Suprapubic skin (tissue), 4 donors: ENCODE data around the gene MRO. TPM values are rescaled to one million over a fixed set of nuclear protein-coding genes. Genes with fewer than 3 reads are reported as not detected.
A peak's percentile ranks its signal among the peaks of the same experiment; 100 is the strongest.

Experiments
- DNase-seq, 2 donors: peaks; one replicate each; pipeline ENCODE4 v3.0.0-alpha.2; 2019; ENCODE audit warnings: low spot score in 2 of 2
- H3K27ac ChIP-seq: fragments of 200-600 bp; sonication (generic); one replicate; pipeline ENCODE4 v1.5.1; 2019
- H3K27me3 ChIP-seq: fragments of 200-600 bp; sonication (generic); one replicate; pipeline ENCODE4 v1.5.1; 2019
- H3K36me3 ChIP-seq: fragments of 200-600 bp; sonication (generic); one replicate; pipeline ENCODE4 v1.5.1; 2019
- H3K4me1 ChIP-seq: fragments of 200-600 bp; sonication (generic); one replicate; pipeline ENCODE4 v1.5.1; 2019
- H3K4me3 ChIP-seq: fragments of 200-600 bp; sonication (generic); one replicate; pipeline ENCODE4 v1.5.1; 2019; ENCODE audit warnings: mild to moderate bottlenecking
- H3K9me3 ChIP-seq: fragments of 200-600 bp; sonication (generic); one replicate; pipeline ENCODE4 v1.5.1; 2019
- EP300 ChIP-seq: sonication (generic); formaldehyde crosslinking; IDR thresholded peaks from one replicate; pipeline ENCODE4 v1.6.1; 2017; ENCODE audit warnings: antibody characterized with exemption
- POLR2A ChIP-seq, 2 donors: fragments of 450-650 bp; IDR thresholded peaks; one replicate each; pipeline ENCODE4 v1.6.1; 2017; ENCODE audit warnings: antibody characterized with exemption in 2 of 2, mild to moderate bottlenecking in 2 of 2, moderate library complexity in 2 of 2
- POLR2AphosphoS5 ChIP-seq, 3 donors: sonication (generic); formaldehyde crosslinking; IDR thresholded peaks; one replicate each; pipeline ENCODE4 v1.6.1; 2017; ENCODE audit warnings: antibody characterized with exemption in 3 of 3
- WGBS: methylation state at CpG from one replicate; pipeline ENCODE4 v1.1.5; 2018; 5-methylcytosine and 5-hydroxymethylcytosine counted together
- total RNA-seq, 4 donors: library from RNA; depleted of rRNA; stranded (reverse); fragments of >200 nt; gene quantifications; one replicate each; pipeline ENCODE4 v1.1.0, GENCODE V29; 2016
- TF ChIP-seq, protein P1 (sequence below), 2 donors: fragments of 200-600 bp in 1 of 2; fragments of 450-650 bp in 1 of 2; sonication (generic) in 1 of 2; IDR thresholded peaks; one replicate each; pipeline ENCODE4 v1.5.1; 2016 to 2019; ENCODE audit warnings: antibody characterized with exemption in 2 of 2, mild to moderate bottlenecking in 1 of 2, moderate library complexity in 1 of 2

MRO gene
- total RNA-seq, 4 donors from 2014 or later, result 0.26 to 0.59 TPM; not detected in 2

DNA sequence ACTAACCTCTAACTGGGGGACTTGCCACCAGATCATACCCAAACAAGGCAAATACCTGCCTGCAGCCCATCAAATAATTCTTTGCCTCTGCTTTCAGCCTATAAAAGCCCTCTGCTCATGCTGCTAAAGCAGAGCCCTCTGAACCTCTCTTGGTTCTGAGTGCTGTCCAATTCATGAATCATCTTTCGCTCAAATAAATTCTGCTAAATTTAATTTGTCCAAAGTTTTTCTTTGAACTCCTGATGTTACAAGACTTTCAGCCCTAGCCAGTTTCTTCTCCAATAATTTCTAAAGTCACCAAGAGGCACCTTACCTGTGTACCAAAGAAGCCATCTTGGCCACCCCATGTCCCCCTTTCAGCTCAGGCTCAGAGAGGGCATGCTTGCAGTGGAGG, 72.0 kb downstream of the MRO start:
- Histone ChIP-seq H3K9me3 (no peaks in the 10 kb centered on the region), H3K4me3 (no peak overlapping the region), H3K36me3 (no peaks in the 10 kb centered on the region), H3K27me3 (peaks cover 7% of the 10 kb centered on the region), H3K4me1 (no peaks in the 10 kb centered on the region), H3K27ac (no peak overlapping the region)
- WGBS, result 45% methylated on average over 1 of the region's 1 CpG
- no peak for DNase-seq
- TF ChIP-seq EP300 (no peak), POLR2A (IDR thresholded peaks at IDR 0.05) (no peak), POLR2AphosphoS5 (IDR thresholded peaks at IDR 0.05) (no peak)
- TF ChIP-seq, protein P1, sequence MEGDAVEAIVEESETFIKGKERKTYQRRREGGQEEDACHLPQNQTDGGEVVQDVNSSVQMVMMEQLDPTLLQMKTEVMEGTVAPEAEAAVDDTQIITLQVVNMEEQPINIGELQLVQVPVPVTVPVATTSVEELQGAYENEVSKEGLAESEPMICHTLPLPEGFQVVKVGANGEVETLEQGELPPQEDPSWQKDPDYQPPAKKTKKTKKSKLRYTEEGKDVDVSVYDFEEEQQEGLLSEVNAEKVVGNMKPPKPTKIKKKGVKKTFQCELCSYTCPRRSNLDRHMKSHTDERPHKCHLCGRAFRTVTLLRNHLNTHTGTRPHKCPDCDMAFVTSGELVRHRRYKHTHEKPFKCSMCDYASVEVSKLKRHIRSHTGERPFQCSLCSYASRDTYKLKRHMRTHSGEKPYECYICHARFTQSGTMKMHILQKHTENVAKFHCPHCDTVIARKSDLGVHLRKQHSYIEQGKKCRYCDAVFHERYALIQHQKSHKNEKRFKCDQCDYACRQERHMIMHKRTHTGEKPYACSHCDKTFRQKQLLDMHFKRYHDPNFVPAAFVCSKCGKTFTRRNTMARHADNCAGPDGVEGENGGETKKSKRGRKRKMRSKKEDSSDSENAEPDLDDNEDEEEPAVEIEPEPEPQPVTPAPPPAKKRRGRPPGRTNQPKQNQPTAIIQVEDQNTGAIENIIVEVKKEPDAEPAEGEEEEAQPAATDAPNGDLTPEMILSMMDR (IDR thresholded peaks at IDR 0.05), result no peak

GRCh38 chr18:50745945-50746344, 73.9 kb downstream of the MRO start:
- DNase-seq, result peak in 1 of 2 donors; percentile 15
- WGBS, result 60% methylated on average over 5 of the region's 5 CpGs
- TF ChIP-seq POLR2A (IDR thresholded peaks at IDR 0.05) (no peak), POLR2AphosphoS5 (IDR thresholded peaks at IDR 0.05) (no peak), EP300 (no peak)
- TF ChIP-seq, protein P1 (IDR thresholded peaks at IDR 0.05), result no peak

More at GRCh38 chr18:50745945-50746344, 73.9 kb downstream of the MRO start:
- H3K36me3 ChIP-seq, result no peaks in the 10 kb centered on the region
- no peaks in the 10 kb centered on the region for H3K9me3 ChIP-seq
- no peak overlapping the region for H3K27ac ChIP-seq
- no peak overlapping the region for H3K4me3 ChIP-seq
- H3K4me1 ChIP-seq, result no peaks in the 10 kb centered on the region
- peaks cover 5% of the 10 kb centered on the region for H3K27me3 ChIP-seq

Other genes with a start within 250 kb of the MRO start
- 10 to 100 TPM; 18.7 to 29.3 (median 25.4) TPM for gene ME2, start 59.1 kb upstream of the MRO start, total RNA-seq
- 1 to 10 TPM; 4.4 to 8.0 (median 6.8) TPM for gene ELAC1, start 148.0 kb upstream of the MRO start, total RNA-seq
- 100 to 1,000 TPM in 2 of 4 donors, 10 to 100 TPM in 2; 58.9 to 112 (median 99.7) TPM for gene SMAD4, start 210.2 kb upstream of the MRO start, total RNA-seq